HepG2 (cell line): ENCODE measurements around the gene MGAT2. TPM values are rescaled to one million over a fixed set of nuclear protein-coding genes. Genes with fewer than 3 reads are reported as not detected.

Source experiments
- ARNTL ChIP-seq: sonication (generic); formaldehyde crosslinking; IDR thresholded peaks from 2 replicates; pipeline ENCODE4 v1.4.0; 2020; ENCODE audit warnings: mild to moderate bottlenecking, missing genetic modification reagents
- ATAD3A ChIP-seq: sonication (generic); formaldehyde crosslinking; IDR thresholded peaks from 2 replicates; pipeline ENCODE4 v1.4.0; 2020; ENCODE audit warnings: missing genetic modification reagents
- ATF7-NPFF ChIP-seq: sonication (generic); formaldehyde crosslinking; IDR thresholded peaks from 2 replicates; pipeline ENCODE4 v1.8.1; 2023; ENCODE audit warnings: mild to moderate bottlenecking, low read depth, missing genetic modification reagents, moderate library complexity
- BRF2 ChIP-seq: sonication (generic); formaldehyde crosslinking; IDR thresholded peaks from 2 replicates; pipeline ENCODE4 v1.8.1; 2022; ENCODE audit warnings: mild to moderate bottlenecking, missing genetic modification reagents
- MNT ChIP-seq: fragments of 450-650 bp; IDR thresholded peaks from 2 replicates; pipeline ENCODE4 v1.6.1; 2016
- REST ChIP-seq, 2 experiments: IDR thresholded peaks; 2 replicates each; pipeline ENCODE4 v1.6.1; 2011 to 2012; ENCODE audit warnings: low read length in 2 of 2, borderline replicate concordance in 1 of 2, low read depth in 1 of 2, mild to moderate bottlenecking in 1 of 2, moderate library complexity in 1 of 2
- TEAD3 ChIP-seq: optimal IDR thresholded peaks from 2 replicates; pipeline ENCODE3; 2016; ENCODE audit warnings: borderline replicate concordance
- ZBTB3 ChIP-seq: sonication (generic); formaldehyde crosslinking; IDR thresholded peaks from 2 replicates; pipeline ENCODE4 v1.4.0; 2020; ENCODE audit warnings: low read depth, mild to moderate bottlenecking, moderate library complexity, missing genetic modification reagents, borderline replicate concordance
- ZNF432 ChIP-seq: sonication (generic); formaldehyde crosslinking; IDR thresholded peaks from 2 replicates; pipeline ENCODE4 v1.5.0; 2020; ENCODE audit warnings: missing genetic modification reagents, mild to moderate bottlenecking, borderline replicate concordance
- ZNF546 ChIP-seq: sonication (generic); formaldehyde crosslinking; conservative IDR thresholded peaks from 2 replicates; pipeline ENCODE4 v1.8.1; 2023; ENCODE audit warnings: mild to moderate bottlenecking, missing genetic modification reagents
- ZNF580 ChIP-seq: IDR thresholded peaks from 2 replicates; pipeline ENCODE4 v1.6.1; 2016; ENCODE audit warnings: low read depth, borderline replicate concordance
- ZNF768 ChIP-seq: sonication (generic); formaldehyde crosslinking; IDR thresholded peaks from 2 replicates; pipeline ENCODE4 v1.4.0; 2020; ENCODE audit warnings: missing genetic modification reagents
- ZNF780A ChIP-seq: sonication (generic); formaldehyde crosslinking; IDR thresholded peaks from 2 replicates; pipeline ENCODE4 v1.8.0; 2022; ENCODE audit warnings: mild to moderate bottlenecking, missing genetic modification reagents, moderate library complexity
- ZSCAN12 ChIP-seq: sonication (generic); formaldehyde crosslinking; IDR thresholded peaks from 2 replicates; pipeline ENCODE4 v1.9.0; 2021; ENCODE audit warnings: mild to moderate bottlenecking, missing genetic modification reagents
- polyA plus RNA-seq, 8 experiments: library from polyadenylated mRNA; depleted of rRNA in 3 of 8; stranded (reverse) in 7 of 8; unstranded in 1 of 8; fragments of >200 nt; fragmentation: Illumina TruSeq in 4 of 8; extraction: Trizol in 4 of 8; gene quantifications; 2 replicates each; pipeline versions ENCODE4 v1.2.1 to v1.2.3, GENCODE V29; 2011 to 2016; ENCODE audit warnings: low read depth in 4 of 8, missing spikeins in 1 of 8, mixed read lengths in 1 of 8; ENCODE audit not compliant: insufficient read depth in 1 of 8
- total RNA-seq, 5 experiments: library from RNA; depleted of rRNA; stranded (reverse); fragments of >200 nt; fragmentation: Illumina TruSeq; extraction: Trizol; gene quantifications; 2 replicates each; pipeline ENCODE4 v1.2.3, GENCODE V29; 2016; ENCODE audit warnings: low read depth in 1 of 5
- TF ChIP-seq, protein P1 (sequence below): sonication (generic); formaldehyde crosslinking; IDR thresholded peaks from 2 replicates; pipeline ENCODE4 v1.5.0; 2020; ENCODE audit warnings: missing genetic modification reagents, mild to moderate bottlenecking, borderline replicate concordance
- TF ChIP-seq, protein P2 (sequence below): IDR thresholded peaks from 2 replicates; pipeline ENCODE4 v1.6.1; 2016; ENCODE audit warnings: missing biosample characterization, missing genetic modification reagents, low read depth

MGAT2 gene
- total and polyA plus RNA-seq, 2 of the 13 experiments (the other 11 are each of a cell fraction or from before 2014, with no cell fraction given) = 12.9 to 51.9 TPM

- TF ChIP-seq ZNF580 (CRISPR knock-in tag) = peak; percentile 81; the same call in 1 of the 2 replicates
- 0 out of 2 replicates have a peak, but pooled peaks have one; percentile 46 for TF ChIP-seq ARNTL (CRISPR knock-in tag)
- TF ChIP-seq REST (IDR thresholded peaks at IDR 0.05; ENCODE audit: borderline replicate concordance in 1 of 2, low read depth in 1 of 2, low read length in 2 of 2) = peak in 1 of 2 experiments; percentile 71; a peak in 2 of 4 replicates
- TF ChIP-seq ATF7-NPFF (CRISPR knock-in tag) = no peak
- TF ChIP-seq, protein P1, sequence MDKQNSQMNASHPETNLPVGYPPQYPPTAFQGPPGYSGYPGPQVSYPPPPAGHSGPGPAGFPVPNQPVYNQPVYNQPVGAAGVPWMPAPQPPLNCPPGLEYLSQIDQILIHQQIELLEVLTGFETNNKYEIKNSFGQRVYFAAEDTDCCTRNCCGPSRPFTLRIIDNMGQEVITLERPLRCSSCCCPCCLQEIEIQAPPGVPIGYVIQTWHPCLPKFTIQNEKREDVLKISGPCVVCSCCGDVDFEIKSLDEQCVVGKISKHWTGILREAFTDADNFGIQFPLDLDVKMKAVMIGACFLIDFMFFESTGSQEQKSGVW (CRISPR knock-in tag) = no peak
- peak; percentile 82; the same call in 1 of the 2 replicates for TF ChIP-seq ZNF768 (CRISPR knock-in tag)
- peak; percentile 37 for TF ChIP-seq TEAD3 (CRISPR knock-in tag)
- TF ChIP-seq ZNF432 (CRISPR knock-in tag) = no peak
- no peak for TF ChIP-seq BRF2 (CRISPR knock-in tag)
- TF ChIP-seq MNT = no peak
- TF ChIP-seq, protein P2, sequence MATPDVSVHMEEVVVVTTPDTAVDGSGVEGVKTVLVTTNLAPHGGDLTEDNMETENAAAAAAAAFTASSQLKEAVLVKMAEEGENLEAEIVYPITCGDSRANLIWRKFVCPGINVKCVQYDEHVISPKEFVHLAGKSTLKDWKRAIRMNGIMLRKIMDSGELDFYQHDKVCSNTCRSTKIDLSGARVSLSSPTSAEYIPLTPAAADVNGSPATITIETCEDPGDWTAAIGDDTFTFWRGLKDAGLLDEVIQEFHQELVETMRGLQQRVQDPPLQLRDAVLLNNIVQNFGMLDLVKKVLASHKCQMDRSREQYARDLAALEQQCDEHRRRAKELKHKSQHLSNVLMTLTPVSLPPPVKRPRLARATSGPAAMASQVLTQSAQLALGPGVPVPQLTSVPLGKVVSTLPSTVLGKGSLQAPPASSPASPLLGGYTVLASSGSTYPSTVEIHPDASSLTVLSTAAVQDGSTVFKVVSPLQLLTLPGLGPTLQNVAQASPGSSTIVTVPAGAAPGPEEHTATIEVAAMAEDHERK (CRISPR knock-in tag) = no peak
- no peak for TF ChIP-seq ZNF780A
- TF ChIP-seq ZNF546 (CRISPR knock-in tag) = no peak
- TF ChIP-seq ATAD3A (CRISPR knock-in tag) = no peak
- no peak for TF ChIP-seq ZSCAN12
- no peak for TF ChIP-seq ZBTB3 (CRISPR knock-in tag)
Observed at GRCh38 chr14:49641697-49642129, 21.1 kb downstream of the MGAT2 start (continued).
